ENCODE data around the gene ANKMY1.

The ANKMY1 gene

GRCh38 chr2:240568678-240569522, 11.1 kb upstream of the ANKMY1 start:
- Histone ChIP-seq H3K27ac (replicated peaks) (peak overlapping the region; percentile 37), H3K4me3 (replicated peaks; ENCODE audit: insufficient read depth, low read length) (peak overlapping the region; percentile 58), H3K27me3 (ENCODE audit: insufficient read depth, poor library complexity, severe bottlenecking) (no peaks in the 10 kb centered on the region)
- TF ChIP-seq CTCF (IDR thresholded peaks at IDR 0.05; ENCODE audit: insufficient read depth, low read length) (no peak), REST (IDR thresholded peaks at IDR 0.05; ENCODE audit: insufficient replicate concordance, low read depth) (no peak), POLR2AphosphoS5 (IDR thresholded peaks at IDR 0.05; ENCODE audit: low read depth) (no peak), SPI1 (IDR thresholded peaks at IDR 0.05; ENCODE audit: borderline replicate concordance, low read depth) (no peak), GABPA (IDR thresholded peaks at IDR 0.05; ENCODE audit: low read depth) (no peak)
- DNase-seq (ENCODE audit: low read depth in 1 of 2, low spot score in 1 of 2): peak in 1 of 2 experiments; percentile 35

GRCh38 chr2:240567872-240568677, 10.3 kb upstream of the ANKMY1 start, which contains the start of gene RNPEPL1:
Gene RNPEPL1, plus strand, starts transcription at chr2:240568484. Its CDS starts 103 bp downstream, at chr2:240568587.
- peak within 1 kb of the TSS; percentile 92 for H3K27ac ChIP-seq (replicated peaks)
- TF ChIP-seq SPI1 (IDR thresholded peaks at IDR 0.05; ENCODE audit: borderline replicate concordance, low read depth) (no peak), POLR2AphosphoS5 (IDR thresholded peaks at IDR 0.05; ENCODE audit: low read depth) (peak; percentile 30; the same call in 1 of the 2 replicates)
- H3K27me3 ChIP-seq (ENCODE audit: insufficient read depth, poor library complexity, severe bottlenecking): no peaks in the 10 kb centered on the region
- peak in 1 of 2 experiments; percentile 34 for DNase-seq (ENCODE audit: low read depth in 1 of 2, low spot score in 1 of 2)
- peak within 1 kb of the TSS; percentile 58 for H3K4me3 ChIP-seq (replicated peaks; ENCODE audit: insufficient read depth, low read length)

GRCh38 chr2:240567137-240567871, 9.5 kb upstream of the ANKMY1 start:
- DNase-seq (ENCODE audit: low read depth in 1 of 2, low spot score in 1 of 2): peak in 1 of 2 experiments; percentile 59
- Histone ChIP-seq H3K27me3 (ENCODE audit: insufficient read depth, poor library complexity, severe bottlenecking) (no peaks in the 10 kb centered on the region), H3K27ac (replicated peaks) (peak overlapping the region; percentile 92), H3K4me3 (replicated peaks; ENCODE audit: insufficient read depth, low read length) (peak overlapping the region; percentile 56)
- no peak for TF ChIP-seq CTCF (IDR thresholded peaks at IDR 0.05; ENCODE audit: insufficient read depth, low read length)
- TF ChIP-seq GABPA (IDR thresholded peaks at IDR 0.05; ENCODE audit: low read depth): no peak
- TF ChIP-seq SPI1 (IDR thresholded peaks at IDR 0.05; ENCODE audit: borderline replicate concordance, low read depth): no peak
- no peak for TF ChIP-seq REST (IDR thresholded peaks at IDR 0.05; ENCODE audit: insufficient replicate concordance, low read depth)
- no peak for TF ChIP-seq POLR2AphosphoS5 (IDR thresholded peaks at IDR 0.05; ENCODE audit: low read depth)
